ENCODE results near the gene MYLK.

The MYLK gene

GRCh38 chr3:123637131-123637530 is 247.0 kb downstream of the MYLK start:
- no peak for DNase-seq

- DNase-seq = no peak
Measured at GRCh38 chr3:123636431-123636841, 247.7 kb downstream of the MYLK start.

GRCh38 chr3:123635717-123636116 is 248.4 kb downstream of the MYLK start:
- no peak for DNase-seq

- DNase-seq = peak in 1 of 2 donors; percentile 18
Measured at GRCh38 chr3:123635217-123635616, 248.9 kb downstream of the MYLK start.

- no peak for DNase-seq
Measured at GRCh38 chr3:123634149-123635051, 249.7 kb downstream of the MYLK start.

DNA sequence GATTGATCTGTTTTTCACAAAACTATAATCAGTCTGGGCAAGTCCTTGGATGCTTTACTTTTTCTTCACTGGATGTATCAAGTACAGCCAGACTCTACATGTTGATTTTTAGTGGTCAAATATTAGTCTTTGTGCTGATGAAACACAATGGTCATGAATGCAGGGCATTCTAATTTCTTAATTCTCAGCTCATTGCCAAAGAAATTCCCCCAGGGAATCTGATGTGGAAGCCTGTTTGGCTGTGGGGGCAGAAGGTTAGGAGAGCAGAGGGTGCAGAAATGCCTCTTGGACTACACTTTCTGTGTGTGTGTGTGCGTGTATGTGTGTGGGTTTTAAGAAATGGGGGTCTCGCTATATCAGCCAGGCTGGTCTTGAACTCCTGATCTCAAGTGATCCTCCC is 250.6 kb downstream of the MYLK start:
- no peak for DNase-seq

DNA sequence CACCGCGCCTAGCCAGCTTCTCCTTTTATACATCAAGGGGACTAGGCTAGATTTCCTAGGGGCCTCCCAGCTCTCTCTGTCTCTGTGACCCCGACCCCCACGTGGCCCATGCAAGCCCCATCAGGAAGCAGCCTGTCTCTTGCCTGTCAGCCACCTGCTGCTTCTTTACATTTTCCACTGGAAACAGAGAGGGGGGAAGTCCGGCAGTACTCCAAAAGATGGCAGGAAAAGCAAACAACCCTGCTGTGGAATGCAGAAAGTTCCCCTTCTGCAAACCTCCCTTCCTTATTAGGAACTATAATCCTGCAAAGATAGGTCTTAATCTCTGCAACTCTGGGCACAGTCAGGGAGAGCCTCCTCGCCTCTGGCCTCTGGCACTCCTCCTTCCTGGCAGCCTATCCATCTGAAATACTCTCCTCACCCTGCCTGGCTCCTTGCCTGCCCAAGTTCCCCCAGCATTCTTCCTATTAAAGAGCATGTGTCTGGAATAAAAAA is 251.9 kb downstream of the MYLK start:
- no peak for DNase-seq

- DNase-seq = no peak
Measured at GRCh38 chr3:123629747-123630047, 254.4 kb downstream of the MYLK start.

GRCh38 chr3:123628996-123629746 is 255.0 kb downstream of the MYLK start:
- DNase-seq = no peak

- DNase-seq = no peak
Measured at GRCh38 chr3:123627673-123628670, 256.2 kb downstream of the MYLK start.

DNA sequence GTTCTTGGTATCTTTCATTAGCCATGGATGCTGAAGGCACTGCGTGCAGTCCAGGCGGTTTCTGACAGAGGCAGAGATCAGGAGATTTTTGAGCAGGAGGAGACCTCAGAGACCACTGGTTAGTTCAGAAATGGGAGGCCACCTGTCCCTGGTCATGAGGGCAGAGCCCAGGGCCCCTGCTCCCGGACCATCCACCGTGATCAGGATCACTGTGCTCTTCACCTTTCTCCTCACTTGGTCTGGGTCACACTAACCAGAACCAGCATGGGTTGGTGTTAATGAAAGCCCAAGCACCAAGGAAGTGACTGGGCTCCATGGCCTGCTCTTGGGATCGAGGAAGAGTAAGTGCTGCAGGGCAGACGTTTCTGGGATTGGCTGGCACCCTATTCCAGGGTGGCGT is 257.3 kb downstream of the MYLK start:
- DNase-seq = no peak

DNA sequence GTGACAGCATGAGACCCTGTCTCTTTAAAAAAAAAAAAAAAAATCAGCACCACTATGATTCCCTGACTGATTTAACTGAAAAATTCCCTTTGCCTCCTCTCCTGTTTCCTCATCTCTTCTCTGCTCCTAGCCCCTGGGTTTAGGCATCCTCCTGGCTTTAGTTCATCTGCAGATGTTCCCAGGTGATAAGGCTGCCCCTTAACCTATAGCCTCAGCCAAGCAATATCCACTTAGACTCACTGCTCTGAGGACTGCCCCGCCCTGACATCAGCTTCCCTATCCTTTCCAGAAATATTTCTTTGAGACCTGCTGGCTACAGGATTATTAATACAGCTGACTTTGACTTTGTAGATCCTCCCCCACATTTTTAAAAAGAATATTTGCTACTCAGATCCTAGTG is 259.8 kb downstream of the MYLK start:
- no peak for DNase-seq

DNA sequence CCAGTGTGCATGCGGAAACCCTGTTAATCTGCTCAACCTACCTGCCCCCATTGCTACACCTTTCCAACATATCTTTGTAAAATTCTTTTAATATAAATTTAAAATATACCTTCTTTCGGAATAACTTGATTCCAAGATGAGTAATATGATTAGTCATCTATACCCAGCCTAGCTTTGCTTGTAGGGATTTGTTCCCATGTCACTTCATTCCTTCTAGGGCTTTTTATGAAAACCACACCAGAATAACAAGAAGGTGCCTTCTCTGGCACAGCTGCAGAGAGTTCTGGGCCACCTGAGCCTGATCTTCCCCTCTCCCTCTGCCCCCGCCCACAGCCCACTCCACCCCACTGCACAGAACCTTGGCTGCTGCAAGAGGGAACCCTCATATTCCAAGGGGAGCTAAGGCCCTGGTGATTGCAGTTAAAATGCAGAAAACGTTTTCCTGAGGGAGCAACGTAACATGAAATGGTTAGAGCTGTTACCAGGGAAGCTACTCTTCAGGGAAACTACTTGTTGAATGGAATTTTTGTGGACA is 260.7 kb downstream of the MYLK start:
- no peak for DNase-seq

DNA sequence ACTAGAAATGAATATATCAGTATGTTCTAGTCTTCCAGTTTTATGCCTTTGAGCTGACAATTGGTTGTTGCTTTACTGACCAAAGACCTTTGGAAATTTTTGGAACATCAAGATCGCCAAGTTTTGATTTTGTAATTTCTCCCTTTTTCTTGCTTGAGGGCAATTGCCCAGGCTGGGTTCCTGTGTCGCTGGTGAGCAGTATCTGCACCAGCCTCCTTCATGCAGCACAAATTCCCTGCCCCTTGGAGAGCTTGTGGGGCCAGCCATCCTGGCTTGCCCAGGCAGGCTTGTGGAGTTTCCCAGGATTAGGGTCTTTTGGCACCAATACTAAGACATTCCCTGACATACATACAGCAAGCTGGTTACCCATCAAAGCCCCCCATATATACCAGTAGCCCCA is 261.4 kb downstream of the MYLK start:
- no peak for DNase-seq

- DNase-seq = no peak
Measured at GRCh38 chr3:123621850-123622189, 262.3 kb downstream of the MYLK start.

GRCh38 chr3:123621186-123621849 is 262.8 kb downstream of the MYLK start:
- DNase-seq = peak in 1 of 2 donors; percentile 40

DNA sequence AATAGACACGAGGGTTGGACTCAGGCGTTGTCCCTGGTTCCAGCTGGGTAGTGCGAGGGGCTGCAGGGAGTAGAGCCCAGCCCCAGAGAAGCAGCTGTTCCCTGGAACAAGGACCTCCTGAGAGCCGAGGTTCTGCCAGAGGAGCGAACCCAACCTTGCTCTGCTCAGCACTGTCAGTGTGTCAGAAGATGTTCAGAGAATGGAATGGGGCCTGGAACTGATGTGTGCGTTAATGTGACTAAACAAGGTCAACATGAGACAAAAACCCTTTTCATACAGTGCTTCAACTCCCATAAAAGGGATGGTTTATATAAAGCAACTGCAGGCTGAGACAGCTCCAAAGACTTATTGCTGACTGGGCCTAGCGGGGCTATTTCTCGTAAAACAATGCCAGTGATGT is 263.8 kb downstream of the MYLK start:
- DNase-seq = peak; percentile 61 to 74

- peak; percentile 23 to 59 for DNase-seq
Measured at GRCh38 chr3:123618768-123619484, 265.2 kb downstream of the MYLK start.

DNA sequence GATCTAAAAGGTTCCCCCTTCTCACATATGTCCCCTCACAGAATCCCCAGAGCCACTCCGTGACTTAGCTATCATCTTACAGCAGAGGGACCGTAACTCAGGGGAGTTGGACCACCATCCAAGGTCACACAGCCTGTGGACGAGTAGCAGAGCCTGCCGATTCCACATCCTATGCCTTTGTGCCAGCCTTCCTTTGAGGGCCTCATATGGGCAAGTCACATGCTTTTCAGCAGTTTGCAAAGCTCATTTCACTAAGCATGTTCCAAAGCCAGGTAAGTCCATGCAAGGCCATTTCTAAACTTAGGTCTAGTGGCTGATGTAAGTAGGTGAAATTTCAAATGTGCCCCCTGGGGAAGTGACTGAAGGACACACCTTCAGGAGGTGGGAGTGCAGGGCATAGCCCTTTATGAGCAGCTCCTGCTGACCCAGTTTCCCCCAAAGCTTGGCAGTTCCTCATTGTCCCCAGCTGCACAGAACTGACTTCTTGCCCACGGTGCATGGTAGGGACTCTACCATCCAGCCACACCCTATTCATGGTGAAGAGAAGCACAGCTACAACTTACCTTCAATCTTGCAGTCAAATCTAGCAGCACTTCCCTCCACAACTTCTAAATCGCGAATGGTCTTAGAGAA is 265.9 kb downstream of the MYLK start:
- DNase-seq = no peak

GRCh38 chr3:123616593-123616992 is 267.5 kb downstream of the MYLK start:
- no peak for DNase-seq

DNA sequence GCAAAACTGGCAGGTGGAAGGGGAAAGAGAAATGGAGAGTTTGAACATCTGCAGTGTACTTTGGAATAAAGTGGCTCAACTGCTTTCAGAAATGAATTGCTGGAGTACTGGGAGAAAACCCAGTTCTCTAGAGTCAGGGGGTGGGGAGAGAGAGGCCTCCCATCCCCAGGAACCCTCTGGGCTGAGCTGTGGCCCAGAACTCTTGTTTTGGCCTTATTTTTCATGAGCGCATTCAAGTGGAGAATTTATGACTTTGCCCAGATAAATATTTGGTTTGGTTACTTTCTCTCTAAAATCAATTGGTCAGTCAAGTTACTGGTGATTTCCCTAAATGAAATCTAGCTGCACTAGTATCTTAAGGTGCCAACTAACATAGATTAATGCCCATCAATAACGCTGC is 270.6 kb downstream of the MYLK start:
- DNase-seq = no peak
